Loucy (cell line): Measurements from ENCODE around the gene SERPINA9.

ENCODE experiments used
- H2AFZ ChIP-seq: fragments of 200-600 bp; sonication (generic); 2 replicates; pipeline ENCODE4 v1.6.0; 2016; ENCODE audit warnings: antibody characterized with exemption, mild to moderate bottlenecking, low read length, moderate library complexity
- H3F3A ChIP-seq: fragments of 200-600 bp; 2 replicates; pipeline ENCODE4 v1.6.0; 2016; ENCODE audit warnings: antibody characterized with exemption, low read depth, mild to moderate bottlenecking
- H3K27me3 ChIP-seq: fragments of 200-600 bp; sonication (generic); 2 replicates; pipeline ENCODE4 v1.6.1; 2014; ENCODE audit warnings: low read length, mild to moderate bottlenecking; ENCODE audit not compliant: insufficient read depth, poor library complexity, severe bottlenecking
- H3K36me3 ChIP-seq: fragments of 200-600 bp; sonication (generic); 2 replicates; pipeline ENCODE4 v1.6.1; 2016; ENCODE audit warnings: low read length; ENCODE audit not compliant: insufficient read depth
- H3K4me1 ChIP-seq: fragments of 200-600 bp; sonication (generic); 2 replicates; pipeline ENCODE4 v1.5.1; 2014; ENCODE audit warnings: low read length, mild to moderate bottlenecking; ENCODE audit not compliant: insufficient read depth, poor library complexity, severe bottlenecking
- H3K4me2 ChIP-seq: fragments of 200-600 bp; sonication (generic); 2 replicates; pipeline ENCODE4 v1.6.0; 2014; ENCODE audit warnings: antibody characterized with exemption, low read length, low read depth, mild to moderate bottlenecking; ENCODE audit not compliant: poor library complexity, severe bottlenecking
- H3K4me3 ChIP-seq: fragments of 200-600 bp; sonication (generic); 2 replicates; pipeline ENCODE4 v1.5.1; 2014; ENCODE audit warnings: low read length, mild to moderate bottlenecking, mixed read lengths; ENCODE audit not compliant: poor library complexity, severe bottlenecking
- H3K79me2 ChIP-seq: fragments of 200-600 bp; sonication (generic); 2 replicates; pipeline ENCODE4 v1.6.1; 2014; ENCODE audit warnings: low read length; ENCODE audit not compliant: insufficient read depth
- H3K9ac ChIP-seq: fragments of 200-600 bp; sonication (generic); 2 replicates; pipeline ENCODE4 v1.6.0; 2014; ENCODE audit warnings: mild to moderate bottlenecking, low read depth, low read length, moderate library complexity; ENCODE audit not compliant: poor library complexity, severe bottlenecking
- H3K9me2 ChIP-seq: fragments of 200-600 bp; sonication (generic); replicated peaks from 2 replicates; pipeline ENCODE4 v1.6.1; 2016; ENCODE audit warnings: low read depth, low read length, mixed read lengths
- H3K9me3 ChIP-seq: fragments of 200-600 bp; sonication (generic); 2 replicates; pipeline ENCODE4 v1.6.1; 2014; ENCODE audit warnings: mild to moderate bottlenecking, antibody characterized with exemption, low read length, low read depth; ENCODE audit not compliant: insufficient read depth
- H4K20me1 ChIP-seq: fragments of 200-600 bp; sonication (generic); 2 replicates; pipeline ENCODE4 v1.6.0; 2014; ENCODE audit warnings: antibody characterized with exemption, low read length, mild to moderate bottlenecking; ENCODE audit not compliant: insufficient read depth, poor library complexity, severe bottlenecking
- CTCF ChIP-seq: fragments of 200-600 bp; sonication (generic); conservative IDR thresholded peaks from 2 replicates; pipeline ENCODE4 v1.5.1; 2014; ENCODE audit warnings: mild to moderate bottlenecking, antibody characterized with exemption, low read length
- EZH2phosphoT487 ChIP-seq: fragments of 200-600 bp; IDR thresholded peaks from 2 replicates; pipeline ENCODE4 v1.6.1; 2018; ENCODE audit warnings: antibody characterized with exemption, mild to moderate bottlenecking, moderate library complexity, borderline replicate concordance

The SERPINA9 gene

GRCh38 chr14:94517248-94517640 is 41.2 kb upstream of the SERPINA9 start:
- TF ChIP-seq CTCF (no peak), EZH2phosphoT487 (no peak)
- no peaks in the 10 kb centered on the region for H3K79me2 ChIP-seq
- H4K20me1 ChIP-seq = no peaks in the 10 kb centered on the region
- no peaks in the 10 kb centered on the region for H3K9me3 ChIP-seq
- H3K4me2 ChIP-seq = no peak overlapping the region
- no peaks in the 10 kb centered on the region for H3K27me3 ChIP-seq
- no peaks in the 10 kb centered on the region for H3K9me2 ChIP-seq
- H3K36me3 ChIP-seq = no peaks in the 10 kb centered on the region
- no peak overlapping the region for H3K4me3 ChIP-seq
- no peaks in the 10 kb centered on the region for H3K4me1 ChIP-seq
- H3K9ac ChIP-seq = no peak overlapping the region
- no peak overlapping the region for H2AFZ ChIP-seq
- no peaks in the 10 kb centered on the region for H3F3A ChIP-seq

- Histone ChIP-seq H3K79me2 (no peaks in the 10 kb centered on the region), H3K36me3 (no peaks in the 10 kb centered on the region), H3K4me2 (no peak overlapping the region), H3F3A (no peaks in the 10 kb centered on the region), H4K20me1 (no peaks in the 10 kb centered on the region), H3K9me2 (no peaks in the 10 kb centered on the region), H3K4me1 (no peaks in the 10 kb centered on the region), H3K4me3 (no peak overlapping the region), H3K9me3 (no peaks in the 10 kb centered on the region), H3K9ac (no peak overlapping the region), H3K27me3 (no peaks in the 10 kb centered on the region), H2AFZ (no peak overlapping the region)
- no peak for TF ChIP-seq CTCF
- TF ChIP-seq EZH2phosphoT487 = no peak
Measured at GRCh38 chr14:94515856-94516255, 39.9 kb upstream of the SERPINA9 start.

GRCh38 chr14:94515426-94515825 is 39.4 kb upstream of the SERPINA9 start:
- no peaks in the 10 kb centered on the region for H3K4me1 ChIP-seq

More at GRCh38 chr14:94515426-94515825, 39.4 kb upstream of the SERPINA9 start:
- Histone ChIP-seq H3K4me3 (no peak overlapping the region), H2AFZ (no peak overlapping the region), H3K36me3 (no peaks in the 10 kb centered on the region), H3K27me3 (no peaks in the 10 kb centered on the region), H3K4me2 (no peak overlapping the region), H3K79me2 (no peaks in the 10 kb centered on the region), H3K9me3 (no peaks in the 10 kb centered on the region), H3K9ac (no peak overlapping the region), H3F3A (no peaks in the 10 kb centered on the region), H4K20me1 (no peaks in the 10 kb centered on the region), H3K9me2 (no peaks in the 10 kb centered on the region)
- TF ChIP-seq CTCF (no peak), EZH2phosphoT487 (no peak)
